Measurements from ENCODE around the gene PDE8B. TPM values are rescaled to one million over a fixed set of nuclear protein-coding genes. Genes with fewer than 3 reads are reported as not detected.

PDE8B gene
- total and polyA plus RNA-seq, 7 donors, result 0.23 to 11.3 (median 2.9) TPM

DNA sequence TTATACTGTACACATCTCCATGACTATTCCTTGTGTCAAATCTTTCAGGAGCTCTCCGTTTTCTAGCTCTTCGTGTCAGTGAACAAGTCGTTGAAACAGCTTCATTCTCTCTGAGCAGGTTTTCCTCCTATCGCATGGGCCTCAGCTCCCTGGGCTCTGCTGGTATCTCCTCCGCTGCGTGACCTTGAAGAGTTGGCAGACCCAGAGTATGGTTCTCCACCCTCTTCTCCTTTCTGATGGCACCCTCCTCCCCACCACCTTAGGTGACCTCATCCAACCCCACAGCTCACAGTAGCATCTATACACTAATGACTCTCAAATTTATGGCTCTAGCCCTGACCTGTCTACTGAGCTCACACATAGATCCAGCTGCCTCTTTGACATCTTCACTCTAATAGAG is 36.0 kb upstream of the PDE8B start:
- WGBS, 2 donors, result 75 to 82% methylated on average over 6 of the region's 6 CpGs
- intact Hi-C loops (cut with DNase I), result no loop called here
- H3K36me3 ChIP-seq, result no peaks in the 10 kb centered on the region
- H3K4me3 ChIP-seq, result no peak overlapping the region
- H3K27me3 ChIP-seq, result peaks cover 0 to 3% (median 0%) of the 10 kb centered on the region in 3 donors
- TF ChIP-seq EP300 (IDR thresholded peaks at IDR 0.05), result no peak
- TF ChIP-seq POLR2AphosphoS5 (IDR thresholded peaks at IDR 0.05), result no peak
- TF ChIP-seq POLR2A (IDR thresholded peaks at IDR 0.05), result no peak
- TF ChIP-seq, protein P1, sequence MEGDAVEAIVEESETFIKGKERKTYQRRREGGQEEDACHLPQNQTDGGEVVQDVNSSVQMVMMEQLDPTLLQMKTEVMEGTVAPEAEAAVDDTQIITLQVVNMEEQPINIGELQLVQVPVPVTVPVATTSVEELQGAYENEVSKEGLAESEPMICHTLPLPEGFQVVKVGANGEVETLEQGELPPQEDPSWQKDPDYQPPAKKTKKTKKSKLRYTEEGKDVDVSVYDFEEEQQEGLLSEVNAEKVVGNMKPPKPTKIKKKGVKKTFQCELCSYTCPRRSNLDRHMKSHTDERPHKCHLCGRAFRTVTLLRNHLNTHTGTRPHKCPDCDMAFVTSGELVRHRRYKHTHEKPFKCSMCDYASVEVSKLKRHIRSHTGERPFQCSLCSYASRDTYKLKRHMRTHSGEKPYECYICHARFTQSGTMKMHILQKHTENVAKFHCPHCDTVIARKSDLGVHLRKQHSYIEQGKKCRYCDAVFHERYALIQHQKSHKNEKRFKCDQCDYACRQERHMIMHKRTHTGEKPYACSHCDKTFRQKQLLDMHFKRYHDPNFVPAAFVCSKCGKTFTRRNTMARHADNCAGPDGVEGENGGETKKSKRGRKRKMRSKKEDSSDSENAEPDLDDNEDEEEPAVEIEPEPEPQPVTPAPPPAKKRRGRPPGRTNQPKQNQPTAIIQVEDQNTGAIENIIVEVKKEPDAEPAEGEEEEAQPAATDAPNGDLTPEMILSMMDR (IDR thresholded peaks at IDR 0.05), result no peak
- H3K9me3 ChIP-seq, result no peaks in the 10 kb centered on the region
- H3K4me1 ChIP-seq, result no peaks in the 10 kb centered on the region
- no peak overlapping the region for H3K27ac ChIP-seq
- no peak for DNase-seq

DNA sequence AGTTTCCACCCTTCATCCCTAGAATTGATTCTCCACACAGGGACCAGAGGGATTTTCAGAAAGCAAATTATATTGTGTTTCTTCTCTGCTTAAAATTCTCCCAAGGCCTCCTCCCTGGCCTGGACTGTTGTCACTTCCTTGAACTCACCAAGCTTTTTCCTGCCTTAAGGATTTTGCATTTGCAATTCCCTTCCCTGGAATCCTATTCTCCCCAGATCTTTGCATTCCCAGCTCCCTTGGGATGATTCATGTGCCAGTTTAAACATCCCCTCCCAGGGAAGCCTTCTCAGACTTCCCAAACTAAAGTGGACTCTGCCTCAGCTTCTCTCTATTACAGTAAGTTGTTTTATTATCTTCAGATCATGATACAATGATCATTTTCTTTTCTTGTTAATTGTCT is 35.2 kb upstream of the PDE8B start:
- intact Hi-C loops (cut with DNase I), result no loop called here
- Histone ChIP-seq H3K4me3 (no peak overlapping the region), H3K36me3 (no peaks in the 10 kb centered on the region), H3K27me3 (peaks cover 0 to 7% (median 4%) of the 10 kb centered on the region in 3 donors), H3K27ac (no peak overlapping the region), H3K4me1 (peaks cover 0 to 6% (median 4%) of the 10 kb centered on the region in 4 donors), H3K9me3 (no peaks in the 10 kb centered on the region)
- DNase-seq, result no peak
- TF ChIP-seq, protein P1 (IDR thresholded peaks at IDR 0.05), result no peak
- TF ChIP-seq POLR2AphosphoS5 (IDR thresholded peaks at IDR 0.05) (no peak), EP300 (IDR thresholded peaks at IDR 0.05) (no peak), POLR2A (IDR thresholded peaks at IDR 0.05) (no peak)

DNA sequence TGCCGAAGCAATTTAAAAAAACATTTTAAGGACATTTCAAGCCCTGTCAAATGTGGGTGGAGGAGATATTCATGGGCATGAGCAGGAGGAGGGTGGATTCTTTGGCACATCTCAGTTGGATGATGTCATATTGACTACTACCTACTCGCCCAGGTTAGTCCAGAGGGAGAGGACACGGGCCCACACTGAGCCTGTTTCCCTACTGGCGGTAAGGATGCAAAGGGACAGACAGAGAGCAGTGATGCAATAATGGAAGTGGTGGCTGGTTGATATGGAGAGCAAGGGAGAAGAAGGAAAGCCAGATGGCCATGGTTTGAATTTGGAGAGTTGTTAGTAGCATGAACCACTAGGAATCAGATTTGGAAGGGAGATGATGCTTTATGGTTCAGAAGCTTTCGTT is 34.1 kb upstream of the PDE8B start:
- no peak overlapping the region for H3K4me3 ChIP-seq
- intact Hi-C loops (cut with DNase I), result no loop called here
- TF ChIP-seq, protein P1 (IDR thresholded peaks at IDR 0.05), result no peak
- TF ChIP-seq POLR2AphosphoS5 (IDR thresholded peaks at IDR 0.05) (no peak), POLR2A (IDR thresholded peaks at IDR 0.05) (no peak), EP300 (IDR thresholded peaks at IDR 0.05) (no peak)
- H3K27me3 ChIP-seq, result peaks cover 0 to 12% (median 6%) of the 10 kb centered on the region in 3 donors
- 87 to 95% methylated on average over 5 of the region's 5 CpGs for WGBS, 2 donors
- no peaks in the 10 kb centered on the region for H3K9me3 ChIP-seq
- no peak overlapping the region for H3K27ac ChIP-seq
- DNase-seq, result no peak
- no peaks in the 10 kb centered on the region for H3K36me3 ChIP-seq
- H3K4me1 ChIP-seq, result peaks cover 0 to 15% (median 12%) of the 10 kb centered on the region in 4 donors

DNA sequence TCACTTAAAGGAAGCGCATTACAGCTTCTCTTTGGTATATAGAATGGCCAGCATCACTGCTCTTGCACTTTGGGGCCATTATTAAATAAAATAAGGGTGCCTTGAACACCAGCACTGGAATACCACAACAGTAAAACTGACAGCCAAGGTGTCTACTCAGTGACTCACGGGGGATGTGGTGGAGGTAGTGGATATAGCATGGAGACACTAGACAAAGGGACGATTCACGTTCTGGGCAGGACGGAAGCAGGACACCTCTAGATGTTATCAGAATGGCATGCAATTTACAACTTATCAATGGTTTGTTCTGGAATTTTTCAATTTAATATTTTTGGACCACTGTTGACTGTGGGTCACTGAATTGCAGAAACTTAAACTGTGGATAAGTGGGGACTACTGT is 32.9 kb upstream of the PDE8B start:
- Histone ChIP-seq H3K9me3 (no peaks in the 10 kb centered on the region), H3K27ac (no peak overlapping the region), H3K27me3 (peaks cover 0 to 16% (median 6%) of the 10 kb centered on the region in 3 donors), H3K36me3 (no peaks in the 10 kb centered on the region), H3K4me3 (no peak overlapping the region), H3K4me1 (peaks cover 0 to 15% (median 12%) of the 10 kb centered on the region in 4 donors)
- TF ChIP-seq POLR2A (IDR thresholded peaks at IDR 0.05) (no peak), POLR2AphosphoS5 (IDR thresholded peaks at IDR 0.05) (no peak), EP300 (IDR thresholded peaks at IDR 0.05) (no peak)
- TF ChIP-seq, protein P1 (IDR thresholded peaks at IDR 0.05), result no peak
- intact Hi-C loops (cut with DNase I), result no loop called here
- WGBS, 2 donors, result 91 to 94% methylated on average over 5 of the region's 5 CpGs
- DNase-seq, result no peak

Measured in sigmoid colon (tissue), 7 donors.